HepG2 (cell line): ENCODE results near the gene ANKRD62.

Source experiments
- SAP130 ChIP-seq: IDR thresholded peaks from 2 replicates; pipeline ENCODE4 v1.6.1; 2016; ENCODE audit warnings: low read depth
- SRSF9 ChIP-seq: fragments of 200-400 bp; formaldehyde crosslinking; IDR thresholded peaks from 2 replicates; pipeline ENCODE4 v1.6.1; 2018; ENCODE audit warnings: borderline replicate concordance, mild to moderate bottlenecking, low read depth, low read length; ENCODE audit not compliant: insufficient read depth, poor library complexity, severe bottlenecking
- ZNF674 ChIP-seq: sonication (generic); formaldehyde crosslinking; IDR thresholded peaks from 2 replicates; pipeline ENCODE4 v1.5.0; 2020; ENCODE audit warnings: low read depth, mild to moderate bottlenecking, missing genetic modification reagents
- TF ChIP-seq, protein P1 (sequence below): IDR thresholded peaks from 2 replicates; pipeline ENCODE4 v1.6.1; 2012; ENCODE audit warnings: low read length, improper control_type of control experiment

DNA sequence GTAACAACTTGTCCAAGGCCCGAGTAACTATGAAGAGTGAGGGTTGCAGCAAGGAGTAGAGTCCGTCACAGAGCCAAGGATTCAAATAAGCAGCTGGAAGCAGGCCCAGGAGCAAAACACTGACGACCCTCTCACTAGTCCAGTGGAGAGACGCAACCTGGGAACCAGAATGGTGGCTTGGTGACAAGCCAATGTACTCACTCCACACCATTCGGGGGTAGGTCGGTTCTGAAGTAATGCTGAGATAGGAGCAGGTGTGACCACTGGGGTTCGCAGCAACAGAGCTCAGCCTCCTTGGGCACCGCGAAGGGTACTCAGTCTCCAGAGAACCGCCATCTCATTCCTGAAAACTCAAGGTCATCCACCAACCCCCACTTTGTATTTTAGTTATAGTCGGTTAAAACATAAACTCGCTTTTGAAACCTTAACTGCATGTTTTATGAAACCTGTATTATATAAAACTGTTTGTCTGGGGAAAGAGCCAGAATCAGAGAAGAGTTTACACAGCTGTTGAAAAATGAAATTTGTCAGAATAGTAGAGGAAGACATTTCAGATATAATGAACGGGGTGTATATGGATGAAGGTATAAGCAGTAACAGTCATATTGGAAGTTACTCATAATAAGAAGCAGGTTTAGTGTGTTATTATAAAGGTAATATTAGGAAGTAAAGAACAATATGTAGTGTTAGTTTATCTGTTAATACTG, 8.6 kb downstream of the ANKRD62 start:
- TF ChIP-seq, protein P1, sequence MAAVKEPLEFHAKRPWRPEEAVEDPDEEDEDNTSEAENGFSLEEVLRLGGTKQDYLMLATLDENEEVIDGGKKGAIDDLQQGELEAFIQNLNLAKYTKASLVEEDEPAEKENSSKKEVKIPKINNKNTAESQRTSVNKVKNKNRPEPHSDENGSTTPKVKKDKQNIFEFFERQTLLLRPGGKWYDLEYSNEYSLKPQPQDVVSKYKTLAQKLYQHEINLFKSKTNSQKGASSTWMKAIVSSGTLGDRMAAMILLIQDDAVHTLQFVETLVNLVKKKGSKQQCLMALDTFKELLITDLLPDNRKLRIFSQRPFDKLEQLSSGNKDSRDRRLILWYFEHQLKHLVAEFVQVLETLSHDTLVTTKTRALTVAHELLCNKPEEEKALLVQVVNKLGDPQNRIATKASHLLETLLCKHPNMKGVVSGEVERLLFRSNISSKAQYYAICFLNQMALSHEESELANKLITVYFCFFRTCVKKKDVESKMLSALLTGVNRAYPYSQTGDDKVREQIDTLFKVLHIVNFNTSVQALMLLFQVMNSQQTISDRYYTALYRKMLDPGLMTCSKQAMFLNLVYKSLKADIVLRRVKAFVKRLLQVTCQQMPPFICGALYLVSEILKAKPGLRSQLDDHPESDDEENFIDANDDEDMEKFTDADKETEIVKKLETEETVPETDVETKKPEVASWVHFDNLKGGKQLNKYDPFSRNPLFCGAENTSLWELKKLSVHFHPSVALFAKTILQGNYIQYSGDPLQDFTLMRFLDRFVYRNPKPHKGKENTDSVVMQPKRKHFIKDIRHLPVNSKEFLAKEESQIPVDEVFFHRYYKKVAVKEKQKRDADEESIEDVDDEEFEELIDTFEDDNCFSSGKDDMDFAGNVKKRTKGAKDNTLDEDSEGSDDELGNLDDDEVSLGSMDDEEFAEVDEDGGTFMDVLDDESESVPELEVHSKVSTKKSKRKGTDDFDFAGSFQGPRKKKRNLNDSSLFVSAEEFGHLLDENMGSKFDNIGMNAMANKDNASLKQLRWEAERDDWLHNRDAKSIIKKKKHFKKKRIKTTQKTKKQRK, result no peak
- no peak for TF ChIP-seq SRSF9
- TF ChIP-seq ZNF674 (CRISPR knock-in tag), result no peak
- no peak for TF ChIP-seq SAP130 (CRISPR knock-in tag)
